ENCODE results near the gene LSAMP. TPM values are rescaled to one million over a fixed set of nuclear protein-coding genes. Genes with fewer than 3 reads are reported as not detected.

The LSAMP gene
- total RNA-seq, 1 donor from 2014 or later = 7.9 TPM

- DNase-seq = no peak
Measured at GRCh38 chr3:116051040-116051439, 394.2 kb downstream of the LSAMP start.

- DNase-seq = no peak
Measured at GRCh38 chr3:116050311-116050915, 394.9 kb downstream of the LSAMP start.

GRCh38 chr3:116048991-116049390, 396.3 kb downstream of the LSAMP start:
- DNase-seq = no peak

GRCh38 chr3:116046350-116046749, 398.9 kb downstream of the LSAMP start:
- no peak for DNase-seq

GRCh38 chr3:116045314-116045713, 400.0 kb downstream of the LSAMP start:
- DNase-seq = no peak

GRCh38 chr3:116040152-116040551, 405.1 kb downstream of the LSAMP start:
- DNase-seq = no peak

GRCh38 chr3:116039651-116039985, 405.7 kb downstream of the LSAMP start:
- DNase-seq = no peak

GRCh38 chr3:116038968-116039650, 406.2 kb downstream of the LSAMP start:
- DNase-seq = no peak

- no peak for DNase-seq
Measured at GRCh38 chr3:116037954-116038911, 407.1 kb downstream of the LSAMP start.

GRCh38 chr3:116035429-116035828, 409.9 kb downstream of the LSAMP start:
- no peak for DNase-seq

- DNase-seq = peak; percentile 13
Measured at GRCh38 chr3:116034794-116035193, 410.5 kb downstream of the LSAMP start.

- DNase-seq = no peak
Measured at GRCh38 chr3:116034086-116034485, 411.2 kb downstream of the LSAMP start.

- no peak for DNase-seq
Measured at GRCh38 chr3:116033516-116033915, 411.8 kb downstream of the LSAMP start.

GRCh38 chr3:116032176-116032575, 413.1 kb downstream of the LSAMP start:
- no peak for DNase-seq

- no peak for DNase-seq
Measured at GRCh38 chr3:116030131-116030850, 415.0 kb downstream of the LSAMP start.

- DNase-seq = no peak
Measured at GRCh38 chr3:116029266-116029665, 416.0 kb downstream of the LSAMP start.

- no peak for DNase-seq
Measured at GRCh38 chr3:116028157-116028556, 417.1 kb downstream of the LSAMP start.

GRCh38 chr3:116020989-116021388, 424.3 kb downstream of the LSAMP start:
- DNase-seq = no peak

GRCh38 chr3:116020495-116020894, 424.8 kb downstream of the LSAMP start:
- no peak for DNase-seq

- no peak for DNase-seq
Measured at GRCh38 chr3:116019254-116019763, 426.0 kb downstream of the LSAMP start.

GRCh38 chr3:116018646-116019045, 426.6 kb downstream of the LSAMP start:
- no peak for DNase-seq

- DNase-seq = no peak
Measured at GRCh38 chr3:116015931-116016330, 429.4 kb downstream of the LSAMP start.

All from skin of body (tissue), 2 donors.